ENCODE measurements around the gene GRM3.
"Not testable (repeated sequence)": the region's sequence is repeated elsewhere in the genome, so short reads cannot be mapped to it uniquely, and the experiment has no call there.

Gene GRM3

DNA sequence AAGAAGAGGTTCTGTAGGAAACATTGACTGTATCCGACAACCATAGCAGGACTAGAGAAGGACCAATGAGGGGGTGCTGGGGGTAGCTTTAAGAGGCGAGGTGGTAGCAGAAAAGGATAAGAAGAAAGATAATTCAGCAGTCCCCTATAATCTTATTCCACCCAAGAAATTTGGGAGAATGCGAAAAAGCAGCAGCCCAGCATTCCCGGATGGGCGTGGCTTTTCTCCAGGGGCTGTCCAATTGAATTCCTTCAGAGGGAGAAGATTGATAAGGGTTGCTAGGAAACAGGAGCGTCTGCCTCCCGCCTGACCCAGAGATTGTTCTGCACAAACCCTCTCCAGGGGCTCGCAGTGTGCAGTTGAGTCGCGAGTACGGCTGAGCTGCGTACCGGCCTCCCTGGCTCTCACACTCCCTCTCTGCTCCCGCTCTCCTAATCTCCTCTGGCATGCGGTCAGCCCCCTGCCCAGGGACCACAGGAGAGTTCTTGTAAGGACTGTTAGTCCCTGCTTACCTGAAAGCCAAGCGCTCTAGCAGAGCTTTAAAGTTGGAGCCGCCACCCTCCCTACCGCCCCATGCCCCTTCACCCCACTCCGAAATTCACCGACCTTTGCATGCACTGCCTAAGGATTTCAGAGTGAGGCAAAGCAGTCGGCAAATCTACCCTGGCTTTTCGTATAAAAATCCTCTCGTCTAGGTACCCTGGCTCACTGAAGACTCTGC lies at the start of gene GRM3:
TSS of gene GRM3 (plus strand) at position 349 of the 721 bp plus-strand sequence. CDS start 121,237 bp downstream, outside the sequence.
- no peak for DNase-seq (ENCODE audit: low read depth, low spot score)

DNA sequence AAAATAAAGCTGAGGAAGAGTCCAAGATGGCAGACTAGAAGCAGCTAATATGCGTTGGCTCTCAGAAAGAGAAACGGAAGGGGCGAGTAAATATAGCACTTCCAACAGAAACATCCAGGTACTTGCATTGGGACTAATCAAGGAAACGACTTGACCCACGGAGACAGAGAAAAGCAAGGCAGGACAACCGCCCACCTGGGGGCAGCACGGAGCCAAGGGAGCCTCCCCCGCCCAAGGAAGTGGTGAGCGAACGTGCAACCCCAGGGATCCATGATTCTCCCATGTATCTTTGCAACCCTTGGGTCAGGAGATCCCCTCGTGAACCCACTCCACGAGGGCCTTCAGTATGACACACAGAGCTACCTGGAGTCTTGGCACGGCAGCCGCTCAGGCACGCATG lies 45.4 kb upstream of the GRM3 start:
- DNase-seq (ENCODE audit: low read depth, low spot score) = no peak

- no peak for DNase-seq (ENCODE audit: low read depth, low spot score)
Observed at GRCh38 chr7:86598721-86599120, 45.0 kb upstream of the GRM3 start.

- DNase-seq (ENCODE audit: low read depth, low spot score) = no peak
Observed at GRCh38 chr7:86600506-86601290, 43.0 kb upstream of the GRM3 start.

GRCh38 chr7:86615711-86616110 lies 28.0 kb upstream of the GRM3 start:
- not testable (repeated sequence) for DNase-seq (ENCODE audit: low read depth, low spot score)

GRCh38 chr7:86644282-86645224 lies 844 bp downstream of the GRM3 start:
- DNase-seq (ENCODE audit: low read depth, low spot score) = no peak

- DNase-seq (ENCODE audit: low read depth, low spot score) = no peak
Observed at GRCh38 chr7:86645225-86645608, 1.5 kb downstream of the GRM3 start.

DNA sequence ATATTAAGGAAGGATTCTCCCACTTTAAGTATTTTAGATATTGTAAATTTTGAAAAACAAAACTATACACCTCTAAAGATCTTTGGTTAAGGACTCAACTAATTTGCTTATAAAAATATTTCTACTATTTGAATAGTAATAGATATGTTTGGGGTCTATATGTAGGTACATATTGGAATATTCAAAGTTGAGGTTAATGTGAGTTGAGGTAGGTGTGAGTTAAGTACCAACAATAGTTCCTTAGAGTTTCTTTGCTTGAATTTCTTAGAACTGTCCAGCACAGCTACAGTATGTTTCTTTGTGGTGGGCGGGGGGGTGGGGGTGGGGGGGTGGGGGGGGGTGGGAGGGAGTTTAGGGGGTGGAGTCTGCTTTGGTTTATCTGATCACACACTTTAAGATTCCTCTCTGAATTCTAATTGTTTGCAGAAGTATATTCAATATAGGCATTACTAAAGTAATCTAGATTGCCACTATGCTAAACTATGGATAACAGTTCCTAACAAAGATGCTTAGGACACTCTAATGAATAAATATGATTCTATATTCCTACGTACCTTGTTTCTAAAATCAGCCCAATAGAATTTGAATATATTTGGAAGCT lies 2.1 kb downstream of the GRM3 start:
- DNase-seq (ENCODE audit: low read depth, low spot score) = no peak

GRCh38 chr7:86647385-86648094 lies 3.8 kb downstream of the GRM3 start:
- DNase-seq (ENCODE audit: low read depth, low spot score) = no peak

GRCh38 chr7:86648169-86648568 lies 4.5 kb downstream of the GRM3 start:
- no peak for DNase-seq (ENCODE audit: low read depth, low spot score)

- no peak for DNase-seq (ENCODE audit: low read depth, low spot score)
Observed at GRCh38 chr7:86653919-86654659, 10.4 kb downstream of the GRM3 start.

GRCh38 chr7:86657948-86658347 lies 14.2 kb downstream of the GRM3 start:
- no peak for DNase-seq (ENCODE audit: low read depth, low spot score)

DNA sequence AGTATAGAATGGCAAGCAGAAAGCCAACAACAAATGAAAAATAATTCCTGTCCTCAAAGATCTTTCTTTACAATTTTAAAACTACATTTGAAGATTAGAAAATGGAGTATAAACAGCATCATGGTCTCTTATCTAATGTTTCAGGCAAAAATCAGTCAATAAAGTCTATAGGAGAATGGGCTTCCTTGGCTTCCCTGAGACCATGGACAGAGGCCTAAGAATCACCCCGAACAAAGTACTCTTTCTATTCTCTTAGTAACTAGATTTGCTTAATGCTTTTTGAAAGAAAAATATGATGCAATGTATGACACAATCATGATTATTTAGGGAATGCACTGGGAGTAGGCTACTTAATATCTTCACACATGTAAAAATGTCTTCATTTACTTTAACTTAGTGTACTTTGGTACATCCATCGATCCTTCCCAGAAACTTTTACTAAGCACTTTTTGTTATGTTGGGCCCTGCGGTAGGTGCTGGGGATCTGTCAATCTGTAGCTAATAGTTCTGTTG lies 17.3 kb downstream of the GRM3 start:
- DNase-seq (ENCODE audit: low read depth, low spot score) = no peak

DNA sequence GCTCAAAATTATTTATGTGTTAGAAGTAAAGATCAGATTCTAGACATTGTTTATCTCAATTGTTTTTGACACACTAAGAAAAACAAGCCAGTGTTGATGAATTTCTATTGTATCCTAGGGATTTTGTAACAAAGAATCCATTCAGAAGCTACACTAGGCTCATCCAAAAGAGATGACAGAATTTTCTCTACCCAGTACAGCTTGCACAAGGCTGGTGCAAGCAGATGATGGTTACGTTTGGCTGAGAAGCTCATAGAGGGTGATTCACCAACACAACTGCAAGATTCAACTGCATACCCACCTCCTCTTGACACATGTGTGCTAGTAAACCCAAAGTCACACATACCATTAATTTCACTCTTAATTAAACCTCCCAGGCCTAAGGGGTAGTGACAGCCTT lies 20.8 kb downstream of the GRM3 start:
- no peak for DNase-seq (ENCODE audit: low read depth, low spot score)

DNA sequence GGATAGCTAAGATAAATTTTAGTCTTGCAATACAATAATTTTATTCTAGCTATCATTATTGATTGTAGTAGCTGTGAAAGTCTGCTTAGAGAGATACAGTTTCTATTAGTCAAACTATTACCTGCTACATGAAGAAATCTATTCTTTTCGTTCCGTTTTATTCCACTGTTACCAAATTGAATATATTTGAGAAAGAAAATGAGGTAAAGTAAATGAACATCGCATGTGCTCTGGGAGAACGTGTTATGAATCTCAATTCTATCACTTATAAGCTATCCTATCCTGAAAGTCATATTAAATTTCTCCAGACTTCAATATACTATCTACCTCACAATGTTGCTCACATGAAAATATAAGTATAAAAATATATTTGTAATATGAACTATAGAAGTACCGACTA lies 21.3 kb downstream of the GRM3 start:
- no peak for DNase-seq (ENCODE audit: low read depth, low spot score)

- no peak for DNase-seq (ENCODE audit: low read depth, low spot score)
Observed at GRCh38 chr7:86665669-86666068, 22.0 kb downstream of the GRM3 start.

DNA sequence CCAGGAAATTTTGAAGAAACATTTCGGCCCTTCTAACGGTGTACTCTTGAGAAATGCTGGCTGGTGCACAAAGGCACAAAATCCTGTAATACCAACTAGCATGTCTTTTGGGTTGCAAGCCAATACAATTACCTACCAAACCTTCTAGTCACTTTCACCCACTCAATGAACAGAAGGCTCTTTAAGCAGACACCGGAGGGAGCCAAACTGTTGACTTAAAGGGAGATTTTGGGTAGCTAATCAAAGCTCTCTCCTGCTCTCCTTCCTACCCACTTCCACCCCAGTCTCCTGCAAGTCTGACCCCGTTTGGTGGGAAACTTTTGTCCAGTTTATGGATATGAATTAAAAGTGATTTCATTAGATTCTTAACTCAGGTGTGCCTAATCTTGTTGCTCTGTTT lies 24.0 kb downstream of the GRM3 start:
- DNase-seq (ENCODE audit: low read depth, low spot score) = no peak

- no peak for DNase-seq (ENCODE audit: low read depth, low spot score)
Observed at GRCh38 chr7:86668315-86668714, 24.6 kb downstream of the GRM3 start.

- DNase-seq (ENCODE audit: low read depth, low spot score) = no peak
Observed at GRCh38 chr7:86687831-86688230, 44.1 kb downstream of the GRM3 start.

DNA sequence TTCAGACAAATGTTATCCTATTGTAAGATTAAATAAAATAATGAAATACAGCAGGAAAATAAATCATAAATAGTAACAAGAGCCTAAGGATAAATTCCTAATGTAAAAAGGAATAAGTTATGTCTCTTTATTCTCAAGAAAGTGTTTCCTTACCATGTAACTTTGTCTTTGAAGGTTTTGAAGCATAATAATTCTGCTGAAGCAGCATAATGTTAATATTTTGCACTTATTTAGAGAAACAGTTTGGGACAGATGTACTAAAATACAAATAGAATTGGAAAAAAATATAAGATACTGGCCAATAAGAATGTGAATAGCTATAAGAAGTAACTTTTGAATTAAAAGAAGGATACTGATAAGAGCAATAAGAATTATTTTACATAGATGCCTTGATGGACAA lies 45.7 kb downstream of the GRM3 start:
- no peak for DNase-seq (ENCODE audit: low read depth, low spot score)

All from activated naive CD8-positive, alpha-beta T cell treated with anti-CD3 and anti-CD28 coated beads, Interleukin-2, amount 50 U/mL, for 16 hours (primary cell).